Stimulated activated naive B cell treated with anti-CD40 and anti-IgM and Interleukin-4, amounts not matched to agents 10 μg/mL and 1 μg/mL and 100 μg/mL, for 72 hours (primary cell): Measurements from ENCODE around the gene FGFR1OP2.
"Not testable (repeated sequence)": the region's sequence is repeated elsewhere in the genome, so short reads cannot be mapped to it uniquely, and the experiment has no call there.

Experiments
- ATAC-seq, 2 donors: fragments of 150-1000 bp; cut with Tn5 transposase; replicated peaks; 2 replicates each; pipeline ENCODE4 v1.10.0; 2021; ENCODE audit warnings: moderate library complexity in 1 of 2
- DNase-seq: peaks from one replicate; pipeline ENCODE4 v3.0.0; 2021
- H3K27ac Mint-ChIP-seq: one replicate; pipeline ENCODE4 v1.8.0; 2022; ENCODE audit warnings: mild to moderate bottlenecking, mixed read lengths
- H3K27me3 Mint-ChIP-seq, 2 donors: one replicate each; pipeline ENCODE4 v1.8.0; 2022; ENCODE audit warnings: mixed read lengths in 2 of 2
- H3K36me3 Mint-ChIP-seq, 2 donors: one replicate each; pipeline ENCODE4 v1.8.0; 2022; ENCODE audit warnings: mixed read lengths in 2 of 2, mild to moderate bottlenecking in 1 of 2
- H3K4me1 Mint-ChIP-seq, 2 donors: one replicate each; pipeline ENCODE4 v1.8.0; 2022; ENCODE audit warnings: mixed read lengths in 2 of 2, mild to moderate bottlenecking in 1 of 2
- H3K4me3 Mint-ChIP-seq, 2 donors: one replicate each; pipeline ENCODE4 v1.8.0; 2022; ENCODE audit warnings: mild to moderate bottlenecking in 2 of 2, mixed read lengths in 2 of 2, moderate library complexity in 1 of 2
- H3K9me3 Mint-ChIP-seq, 2 donors: one replicate each; pipeline ENCODE4 v1.8.0; 2022; ENCODE audit warnings: mixed read lengths in 2 of 2, mild to moderate bottlenecking in 1 of 2

FGFR1OP2 gene

GRCh38 chr12:26936559-26937442, 1.5 kb upstream of the FGFR1OP2 start:
- no peaks in the 10 kb centered on the region for H3K9me3 Mint-ChIP-seq
- ATAC-seq (no peak), DNase-seq (no peak)
- peak overlapping the region; percentile 98 for H3K27ac Mint-ChIP-seq
- no peaks in the 10 kb centered on the region for H3K27me3 Mint-ChIP-seq
- peaks cover 23 to 28% of the 10 kb centered on the region in 2 donors for H3K36me3 Mint-ChIP-seq
- peaks cover 26 to 68% of the 10 kb centered on the region in 2 donors for H3K4me1 Mint-ChIP-seq
- peak overlapping the region; percentile 97 to 98 for H3K4me3 Mint-ChIP-seq

- ATAC-seq, result no peak
- DNase-seq, result no peak
- Mint-ChIP-seq H3K27ac (peak overlapping the region; percentile 98), H3K36me3 (peaks cover 20 to 22% of the 10 kb centered on the region in 2 donors), H3K4me1 (peaks cover 29 to 68% of the 10 kb centered on the region in 2 donors), H3K27me3 (no peaks in the 10 kb centered on the region), H3K4me3 (peak overlapping the region; percentile 97 to 98), H3K9me3 (no peaks in the 10 kb centered on the region)
Measured at GRCh38 chr12:26937443-26937862, 817 bp upstream of the FGFR1OP2 start.

- Mint-ChIP-seq H3K27me3 (no peaks in the 10 kb centered on the region), H3K27ac (peak overlapping the region; percentile 98), H3K4me3 (peak overlapping the region; percentile 97 to 98), H3K9me3 (no peaks in the 10 kb centered on the region), H3K36me3 (peaks cover 10% of the 10 kb centered on the region in 2 donors), H3K4me1 (peaks cover 25 to 66% of the 10 kb centered on the region in 2 donors)
- DNase-seq (no peak), ATAC-seq (peak; percentile 30 to 33)
Measured at GRCh38 chr12:26938701-26939062, 412 bp downstream of the FGFR1OP2 start.

- H3K27ac Mint-ChIP-seq, result peak overlapping the region; percentile 98
- H3K4me3 Mint-ChIP-seq, result peak overlapping the region; percentile 97 to 98
- no peaks in the 10 kb centered on the region for H3K27me3 Mint-ChIP-seq
- DNase-seq (no peak), ATAC-seq (no peak)
- H3K4me1 Mint-ChIP-seq, result peaks cover 23 to 68% of the 10 kb centered on the region in 2 donors
- no peaks in the 10 kb centered on the region for H3K9me3 Mint-ChIP-seq
- H3K36me3 Mint-ChIP-seq, result peaks cover 14 to 16% of the 10 kb centered on the region in 2 donors
Measured at GRCh38 chr12:26939192-26939832, 1.0 kb downstream of the FGFR1OP2 start.

- peak overlapping the region in 1 of 2 donors; percentile 39 for H3K4me3 Mint-ChIP-seq
- no peak for DNase-seq
- peaks cover 12 to 13% of the 10 kb centered on the region in 2 donors for H3K36me3 Mint-ChIP-seq
- H3K27ac Mint-ChIP-seq, result no peak overlapping the region
- ATAC-seq, result no peak
- H3K4me1 Mint-ChIP-seq, result peaks cover 17 to 62% of the 10 kb centered on the region in 2 donors
- no peaks in the 10 kb centered on the region for H3K9me3 Mint-ChIP-seq
- H3K27me3 Mint-ChIP-seq, result no peaks in the 10 kb centered on the region
Measured at GRCh38 chr12:26939953-26940352, 1.7 kb downstream of the FGFR1OP2 start.

- Mint-ChIP-seq H3K27ac (no peak overlapping the region), H3K27me3 (no peaks in the 10 kb centered on the region), H3K4me3 (peak overlapping the region in 1 of 2 donors; percentile 19), H3K4me1 (peaks cover 14 to 55% of the 10 kb centered on the region in 2 donors), H3K36me3 (peaks cover 10 to 17% of the 10 kb centered on the region in 2 donors), H3K9me3 (no peaks in the 10 kb centered on the region)
- ATAC-seq, result no peak
- no peak for DNase-seq
Measured at GRCh38 chr12:26940516-26941214, 2.4 kb downstream of the FGFR1OP2 start.

GRCh38 chr12:26941215-26941594, 2.9 kb downstream of the FGFR1OP2 start:
- Mint-ChIP-seq H3K27ac (no peak overlapping the region), H3K4me1 (peaks cover 11 to 53% of the 10 kb centered on the region in 2 donors), H3K9me3 (no peaks in the 10 kb centered on the region), H3K27me3 (no peaks in the 10 kb centered on the region), H3K4me3 (peak overlapping the region; percentile 32 to 45), H3K36me3 (peaks cover 10 to 20% of the 10 kb centered on the region in 2 donors)
- DNase-seq, result no peak
- no peak for ATAC-seq

- Mint-ChIP-seq H3K4me1 (peaks cover 10 to 38% of the 10 kb centered on the region in 2 donors), H3K27me3 (no peaks in the 10 kb centered on the region), H3K4me3 (no peak overlapping the region), H3K9me3 (peaks cover 1 to 4% of the 10 kb centered on the region in 2 donors), H3K27ac (no peak overlapping the region), H3K36me3 (peaks cover 20 to 37% of the 10 kb centered on the region in 2 donors)
- DNase-seq (no peak), ATAC-seq (no peak)
Measured at GRCh38 chr12:26948309-26948708, 10.0 kb downstream of the FGFR1OP2 start.

- no peak for ATAC-seq
- DNase-seq, result no peak
- H3K36me3 Mint-ChIP-seq, result peaks cover 12 to 18% of the 10 kb centered on the region in 2 donors
- peaks cover under 1 to 2% of the 10 kb centered on the region in 2 donors for H3K9me3 Mint-ChIP-seq
- H3K4me3 Mint-ChIP-seq, result no peak overlapping the region
- no peaks in the 10 kb centered on the region for H3K27me3 Mint-ChIP-seq
- peaks cover 5 to 17% of the 10 kb centered on the region in 2 donors for H3K4me1 Mint-ChIP-seq
- H3K27ac Mint-ChIP-seq, result no peak overlapping the region
Measured at GRCh38 chr12:26953447-26953846, 15.2 kb downstream of the FGFR1OP2 start.

GRCh38 chr12:26954027-26954426, 15.8 kb downstream of the FGFR1OP2 start:
- H3K36me3 Mint-ChIP-seq, result peaks cover 11 to 17% of the 10 kb centered on the region in 2 donors

GRCh38 chr12:26961391-26961790, 23.1 kb downstream of the FGFR1OP2 start:
- DNase-seq, H3K4me1 Mint-ChIP-seq, H3K27ac Mint-ChIP-seq, ATAC-seq, H3K27me3 Mint-ChIP-seq, H3K4me3 Mint-ChIP-seq, H3K9me3 Mint-ChIP-seq: not testable (repeated sequence)
- peaks cover 22 to 29% of the 10 kb centered on the region in 2 donors for H3K36me3 Mint-ChIP-seq

More at GRCh38 chr12:26954027-26954426, 15.8 kb downstream of the FGFR1OP2 start:
- DNase-seq (no peak), ATAC-seq (no peak)
- Mint-ChIP-seq H3K4me1 (peaks cover 5 to 17% of the 10 kb centered on the region in 2 donors), H3K4me3 (no peak overlapping the region), H3K27me3 (no peaks in the 10 kb centered on the region), H3K27ac (no peak overlapping the region), H3K9me3 (no peaks in the 10 kb centered on the region)

- Mint-ChIP-seq H3K36me3 (peaks cover 18 to 29% of the 10 kb centered on the region in 2 donors), H3K4me3 (no peak overlapping the region), H3K27ac (no peak overlapping the region), H3K27me3 (no peaks in the 10 kb centered on the region), H3K4me1 (no peaks in the 10 kb centered on the region), H3K9me3 (no peaks in the 10 kb centered on the region)
- DNase-seq (no peak), ATAC-seq (no peak)
Measured at GRCh38 chr12:26961803-26962202, 23.5 kb downstream of the FGFR1OP2 start.

- H3K9me3 Mint-ChIP-seq, result no peaks in the 10 kb centered on the region
Measured at GRCh38 chr12:26963413-26963812, 25.1 kb downstream of the FGFR1OP2 start.

GRCh38 chr12:26966842-26967241, 28.6 kb downstream of the FGFR1OP2 start:
- Mint-ChIP-seq H3K4me3 (no peak overlapping the region), H3K9me3 (no peaks in the 10 kb centered on the region), H3K27me3 (no peaks in the 10 kb centered on the region), H3K27ac (no peak overlapping the region), H3K4me1 (peaks cover 1 to 4% of the 10 kb centered on the region in 2 donors), H3K36me3 (peaks cover 19 to 28% of the 10 kb centered on the region in 2 donors)
- DNase-seq (no peak), ATAC-seq (no peak)

More at GRCh38 chr12:26963413-26963812, 25.1 kb downstream of the FGFR1OP2 start:
- DNase-seq (no peak), ATAC-seq (no peak)
- Mint-ChIP-seq H3K27me3 (no peaks in the 10 kb centered on the region), H3K27ac (no peak overlapping the region), H3K36me3 (peaks cover 21 to 31% of the 10 kb centered on the region in 2 donors), H3K4me1 (no peaks in the 10 kb centered on the region), H3K4me3 (no peak overlapping the region)
